ENCODE data around the gene PLPP1. TPM values are rescaled to one million over a fixed set of nuclear protein-coding genes. Genes with fewer than 3 reads are reported as not detected.

Gene PLPP1
- total and polyA plus RNA-seq, 2 donors (not counting 1 experiment from before 2014, with no cell fraction given): 5.5 to 8.8 TPM

DNA sequence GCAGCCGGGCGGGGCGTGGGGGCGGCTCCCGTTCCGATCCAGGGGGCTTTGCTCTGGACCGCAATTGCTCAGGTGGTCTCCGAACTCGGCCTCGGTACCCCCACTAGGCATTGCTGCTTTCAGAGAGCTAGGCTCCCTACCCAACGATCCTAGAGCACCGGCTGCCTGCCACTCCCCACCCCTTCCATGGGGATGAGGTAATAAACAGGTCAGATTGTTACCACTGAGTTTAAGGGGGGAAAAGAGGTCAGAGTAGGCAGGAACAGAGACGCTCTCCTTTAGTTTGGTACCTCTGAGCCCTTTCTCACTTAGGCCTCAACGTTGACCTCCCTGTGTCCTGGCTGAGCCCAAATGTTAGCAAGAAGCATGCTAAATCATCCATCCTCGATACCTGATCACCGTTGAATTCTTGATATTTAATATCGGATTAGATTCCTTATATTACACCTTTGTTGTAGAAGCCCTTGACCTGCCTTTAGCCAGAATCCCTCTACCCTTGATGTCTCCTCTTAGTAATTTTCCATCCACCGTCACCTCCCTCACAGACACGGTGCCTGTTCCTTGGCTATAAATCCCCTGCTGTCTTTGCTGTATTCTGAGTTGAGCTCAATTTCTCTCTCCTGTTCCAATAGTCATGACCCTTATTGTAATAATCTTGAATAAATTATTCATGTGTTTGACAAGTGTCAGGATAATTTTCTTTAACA, 588 bp upstream of the PLPP1 start:
- Histone ChIP-seq H3K79me2 (ENCODE audit: control insufficient read depth, insufficient read depth, low read length) (peaks cover 19% of the 10 kb centered on the region), H4K20me1 (ENCODE audit: control insufficient read depth, insufficient read depth, low read length, poor library complexity, severe bottlenecking) (no peaks in the 10 kb centered on the region), H3K4me3 (ENCODE audit: control extremely low read depth in 1 of 5, extremely low read depth in 1 of 5, insufficient read depth in 1 of 5, low read depth in 2 of 5, low read length in 4 of 5) (peak overlapping the region; percentile 47 to 93 (median 89)), H3K27ac (ENCODE audit: low read length in 2 of 2) (peak overlapping the region; percentile 88 to 92), H3K9ac (ENCODE audit: low read length) (peak overlapping the region; percentile 93), H3K4me2 (replicated peaks; ENCODE audit: low read depth, low read length, poor library complexity, severe bottlenecking) (peak overlapping the region; percentile 75), H3K9me3 (ENCODE audit: control extremely low read depth in 1 of 3, control insufficient read depth in 2 of 3, insufficient read depth in 1 of 3, low read length in 2 of 3) (no peaks in the 10 kb centered on the region), H3K27me3 (replicated peaks in 1 of 4; ENCODE audit: control extremely low read depth in 1 of 4, control insufficient read depth in 3 of 4, insufficient read depth in 4 of 4, low read length in 3 of 4) (no peaks in the 10 kb centered on the region), H3K4me1 (ENCODE audit: control insufficient read depth in 2 of 2, insufficient read depth in 2 of 2, low read length in 2 of 2) (peaks cover 22 to 26% of the 10 kb centered on the region in 2 donors), H2AFZ (ENCODE audit: insufficient read depth, low read depth, low read length, poor library complexity, severe bottlenecking) (peak overlapping the region; percentile 97), H3K36me3 (replicated peaks in 1 of 2; ENCODE audit: control extremely low read depth in 1 of 2, control insufficient read depth in 1 of 2, extremely low read depth in 1 of 2, insufficient read depth in 2 of 2, low read length in 1 of 2) (no peaks in the 10 kb centered on the region)
- no peaks in the 10 kb centered on the region for H3K27me3 Mint-ChIP-seq
- ATAC-seq (ENCODE audit: low read depth) (no peak), DNase-seq (no peak)
- peaks cover 30% of the 10 kb centered on the region for H3K4me1 Mint-ChIP-seq
- H3K9me3 Mint-ChIP-seq (ENCODE audit: insufficient read depth): no peaks in the 10 kb centered on the region
- ChIA-PET POLR2A (no interaction called here), CTCF (interaction anchor here (0.5 kb wide), 1 partner anchor 410 kb away, joined by 4 read pairs; no protein-coding TSS in a partner anchor)
- intact Hi-C loops (cut with micrococcal nuclease): loop anchor here (10.0 kb wide), 2 partner anchors 1221 to 1639 kb away; partner anchors contain the start of genes ARL15 and GPBP1
- 2% methylated on average over 8 of the region's 19 CpGs for WGBS (ENCODE audit: insufficient coverage)
- H3K27ac Mint-ChIP-seq: peak overlapping the region; percentile 96
- peak overlapping the region; percentile 98 for H3K4me3 Mint-ChIP-seq
- no peak for TF ChIP-seq EZH2 (IDR thresholded peaks at IDR 0.05; ENCODE audit: borderline replicate concordance, insufficient read depth, low read depth, low read length, poor library complexity, severe bottlenecking)
- TF ChIP-seq, protein P1, sequence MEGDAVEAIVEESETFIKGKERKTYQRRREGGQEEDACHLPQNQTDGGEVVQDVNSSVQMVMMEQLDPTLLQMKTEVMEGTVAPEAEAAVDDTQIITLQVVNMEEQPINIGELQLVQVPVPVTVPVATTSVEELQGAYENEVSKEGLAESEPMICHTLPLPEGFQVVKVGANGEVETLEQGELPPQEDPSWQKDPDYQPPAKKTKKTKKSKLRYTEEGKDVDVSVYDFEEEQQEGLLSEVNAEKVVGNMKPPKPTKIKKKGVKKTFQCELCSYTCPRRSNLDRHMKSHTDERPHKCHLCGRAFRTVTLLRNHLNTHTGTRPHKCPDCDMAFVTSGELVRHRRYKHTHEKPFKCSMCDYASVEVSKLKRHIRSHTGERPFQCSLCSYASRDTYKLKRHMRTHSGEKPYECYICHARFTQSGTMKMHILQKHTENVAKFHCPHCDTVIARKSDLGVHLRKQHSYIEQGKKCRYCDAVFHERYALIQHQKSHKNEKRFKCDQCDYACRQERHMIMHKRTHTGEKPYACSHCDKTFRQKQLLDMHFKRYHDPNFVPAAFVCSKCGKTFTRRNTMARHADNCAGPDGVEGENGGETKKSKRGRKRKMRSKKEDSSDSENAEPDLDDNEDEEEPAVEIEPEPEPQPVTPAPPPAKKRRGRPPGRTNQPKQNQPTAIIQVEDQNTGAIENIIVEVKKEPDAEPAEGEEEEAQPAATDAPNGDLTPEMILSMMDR (IDR thresholded peaks at IDR 0.05): no peak
